Neural cell (in vitro differentiated cells): ENCODE results near the gene TRPM2. TPM values are rescaled to one million over a fixed set of nuclear protein-coding genes. Genes with fewer than 3 reads are reported as not detected.

Source experiments
- H2AFZ ChIP-seq: fragments of 200-600, 300-800 bp; sonication (generic), shearing (Covaris generic); 2 replicates; pipeline ENCODE4 v1.6.0; 2014; ENCODE audit warnings: low read depth, mild to moderate bottlenecking, antibody characterized with exemption, low read length, moderate library complexity
- H3F3A ChIP-seq: fragments of 200-600 bp; shearing (Covaris generic); 2 replicates; pipeline ENCODE4 v1.6.1; 2016; ENCODE audit warnings: mild to moderate bottlenecking, moderate library complexity, mixed read lengths, antibody characterized with exemption, low read length; ENCODE audit not compliant: insufficient read depth, poor library complexity, severe bottlenecking
- H3K27ac ChIP-seq: fragments of 200-600, 300-800 bp; sonication (generic), shearing (Covaris generic); 2 replicates; pipeline ENCODE4 v1.5.1; 2014; ENCODE audit warnings: mild to moderate bottlenecking, low read length, moderate library complexity
- H3K27me3 ChIP-seq: fragments of 300-800, 200-600 bp; sonication (generic), shearing (Covaris generic); 2 replicates; pipeline ENCODE4 v1.6.0; 2014; ENCODE audit warnings: mild to moderate bottlenecking, low read depth, low read length, moderate library complexity; ENCODE audit not compliant: insufficient read depth
- H3K36me3 ChIP-seq: fragments of 300-800, 200-600 bp; sonication (generic), shearing (Covaris generic); 2 replicates; pipeline ENCODE4 v1.5.1; 2014; ENCODE audit warnings: mild to moderate bottlenecking, antibody characterized with exemption, low read length, moderate library complexity; ENCODE audit not compliant: insufficient read depth
- H3K4me2 ChIP-seq: fragments of 300-800, 200-600 bp; sonication (generic), shearing (Covaris generic); 2 replicates; pipeline ENCODE4 v1.6.0; 2014; ENCODE audit warnings: mild to moderate bottlenecking, low read length
- H3K4me3 ChIP-seq: fragments of 300-800, 200-600 bp; sonication (generic), shearing (Covaris generic); 2 replicates; pipeline ENCODE4 v1.5.1; 2014; ENCODE audit warnings: mild to moderate bottlenecking, low read length, moderate library complexity
- H3K79me2 ChIP-seq: fragments of 200-600 bp; shearing (Covaris generic); replicated peaks from 2 replicates; pipeline ENCODE4 v1.6.0; 2014; ENCODE audit warnings: mild to moderate bottlenecking, low read length, moderate library complexity; ENCODE audit not compliant: insufficient read depth
- H3K9ac ChIP-seq: fragments of 300-800, 200-600 bp; sonication (generic), shearing (Covaris generic); 2 replicates; pipeline ENCODE4 v1.6.1; 2016; ENCODE audit warnings: mild to moderate bottlenecking, low read length, mixed read lengths
- H3K9me2 ChIP-seq: fragments of 200-600 bp; shearing (Covaris generic); 2 replicates; pipeline ENCODE4 v1.6.1; 2016; ENCODE audit warnings: mild to moderate bottlenecking, low read length, mixed read lengths; ENCODE audit not compliant: insufficient read depth
- H3K9me3 ChIP-seq: fragments of 200-600, 300-800 bp; sonication (generic), shearing (Covaris generic); 2 replicates; pipeline ENCODE4 v1.6.1; 2016; ENCODE audit warnings: mild to moderate bottlenecking, mixed run types, low read length, moderate library complexity, mixed read lengths
- H4K20me1 ChIP-seq: fragments of 200-600 bp; shearing (Covaris generic); 2 replicates; pipeline ENCODE4 v1.6.1; 2016; ENCODE audit warnings: mild to moderate bottlenecking, mixed run types; ENCODE audit not compliant: insufficient read depth
- CTCF ChIP-seq: fragments of 450-650 bp; IDR thresholded peaks from 2 replicates; pipeline ENCODE4 v1.5.1; 2014; ENCODE audit warnings: antibody characterized with exemption, mild to moderate bottlenecking, moderate library complexity; ENCODE audit not compliant: poor library complexity, severe bottlenecking
- EP300 ChIP-seq: fragments of 450-650 bp; conservative IDR thresholded peaks from 2 replicates; pipeline ENCODE4 v1.6.1; 2014; ENCODE audit warnings: antibody characterized with exemption, mild to moderate bottlenecking, moderate library complexity; ENCODE audit not compliant: poor library complexity, severe bottlenecking
- EZH2 ChIP-seq: fragments of 200-600, 300-800 bp; shearing (Covaris generic), sonication (generic); IDR thresholded peaks from 2 replicates; pipeline ENCODE4 v1.6.1; 2014; ENCODE audit warnings: antibody characterized with exemption, low read length, borderline replicate concordance, mild to moderate bottlenecking; ENCODE audit not compliant: insufficient read depth, poor library complexity, severe bottlenecking
- MXI1 ChIP-seq: fragments of 450-650 bp; conservative IDR thresholded peaks from 2 replicates; pipeline ENCODE4 v1.6.1; 2014; ENCODE audit warnings: antibody characterized with exemption, mild to moderate bottlenecking; ENCODE audit not compliant: poor library complexity, severe bottlenecking
- POLR2AphosphoS5 ChIP-seq: IDR thresholded peaks from 2 replicates; pipeline ENCODE4 v1.6.1; 2012
- RAD21 ChIP-seq: fragments of 450-650 bp; conservative IDR thresholded peaks from 2 replicates; pipeline ENCODE4 v1.6.1; 2014; ENCODE audit warnings: antibody characterized with exemption, mild to moderate bottlenecking, moderate library complexity
- REST ChIP-seq: IDR thresholded peaks from 2 replicates; pipeline ENCODE4 v1.6.1; 2012; ENCODE audit warnings: borderline replicate concordance
- SMC3 ChIP-seq: fragments of 450-650 bp; conservative IDR thresholded peaks from 2 replicates; pipeline ENCODE4 v1.6.1; 2014; ENCODE audit warnings: antibody characterized with exemption, mild to moderate bottlenecking, moderate library complexity; ENCODE audit not compliant: poor library complexity
- TAF1 ChIP-seq: IDR thresholded peaks from 2 replicates; pipeline ENCODE4 v1.6.1; 2012; ENCODE audit warnings: low read depth
- polyA plus RNA-seq: library from polyadenylated mRNA; depleted of rRNA; stranded (reverse); fragments of >200 nt; gene quantifications from 2 replicates; pipeline ENCODE4 v1.2.3, GENCODE V29; 2014

TRPM2 gene
- polyA plus RNA-seq, 1 donor from 2014 or later = 0.14 TPM

- Histone ChIP-seq H3K9me3 (no peaks in the 10 kb centered on the region), H3K79me2 (no peaks in the 10 kb centered on the region), H3K4me2 (no peak overlapping the region), H3K27ac (no peak overlapping the region), H3K9me2 (no peaks in the 10 kb centered on the region), H3K4me3 (no peak overlapping the region), H3K36me3 (no peaks in the 10 kb centered on the region), H3F3A (no peaks in the 10 kb centered on the region), H3K27me3 (no peaks in the 10 kb centered on the region), H2AFZ (no peak overlapping the region), H4K20me1 (no peaks in the 10 kb centered on the region), H3K9ac (no peak overlapping the region)
- no peak for TF ChIP-seq REST
- no peak for TF ChIP-seq SMC3
- TF ChIP-seq MXI1 = no peak
- TF ChIP-seq EZH2 = no peak
- TF ChIP-seq EP300 = no peak
- no peak for TF ChIP-seq TAF1
- TF ChIP-seq CTCF = no peak
- no peak for TF ChIP-seq POLR2AphosphoS5
- no peak for TF ChIP-seq RAD21
These were observed 23.9 kb downstream of the TRPM2 start for GRCh38 chr21:44377201-44377921.

- Histone ChIP-seq H3K79me2 (no peaks in the 10 kb centered on the region), H3K27ac (no peak overlapping the region), H3K9me2 (no peaks in the 10 kb centered on the region), H3K4me2 (no peak overlapping the region), H3K9me3 (no peaks in the 10 kb centered on the region), H3K27me3 (no peaks in the 10 kb centered on the region), H4K20me1 (no peaks in the 10 kb centered on the region), H3F3A (no peaks in the 10 kb centered on the region), H3K36me3 (no peaks in the 10 kb centered on the region), H3K9ac (no peak overlapping the region), H2AFZ (no peak overlapping the region), H3K4me3 (no peak overlapping the region)
- no peak for TF ChIP-seq POLR2AphosphoS5
- TF ChIP-seq TAF1 = no peak
- no peak for TF ChIP-seq CTCF
These were observed 24.7 kb downstream of the TRPM2 start for GRCh38 chr21:44377922-44378645.
